ENCODE results near the gene RGS9. TPM values are rescaled to one million over a fixed set of nuclear protein-coding genes. Genes with fewer than 3 reads are reported as not detected.
"Not testable (repeated sequence)": the region's sequence is repeated elsewhere in the genome, so short reads cannot be mapped to it uniquely, and the experiment has no call there.

The RGS9 gene
- total RNA-seq, 1 donor from 2014 or later, result 1.8 TPM

DNA sequence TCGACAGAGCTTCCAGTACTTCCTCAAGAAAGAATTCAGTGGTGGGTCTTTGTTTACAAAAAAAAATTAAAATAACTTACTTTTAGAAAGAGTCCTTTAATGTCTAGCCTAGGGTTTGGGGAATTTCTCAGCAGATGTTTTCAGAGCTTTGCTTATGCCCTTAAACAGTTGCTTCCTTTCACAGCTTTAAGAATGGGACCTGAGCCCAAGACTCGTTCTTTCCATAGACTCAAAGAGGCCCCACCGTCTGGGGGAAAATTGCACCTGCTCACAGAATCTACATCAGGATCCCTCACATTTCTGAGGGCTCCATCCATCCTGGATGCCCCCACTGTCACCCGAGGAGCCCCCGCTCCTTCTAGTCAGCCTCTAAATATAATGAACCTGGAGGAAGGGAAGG, 60.0 kb downstream of the RGS9 start:
- Mint-ChIP-seq H3K27me3 (ENCODE audit: insufficient read depth) (no peaks in the 10 kb centered on the region), H3K4me1 (ENCODE audit: low read depth) (peaks cover 21% of the 10 kb centered on the region), H3K36me3 (ENCODE audit: low read depth) (no peaks in the 10 kb centered on the region), H3K9me3 (no peaks in the 10 kb centered on the region), H3K4me3 (no peak overlapping the region), H3K27ac (no peak overlapping the region)
- intact Hi-C loops (cut with micrococcal nuclease), result loop anchor here (5.0 kb wide), 1 partner anchor 35 kb away; no protein-coding TSS in a partner anchor
- DNase-seq (ENCODE audit: low spot score), result no peak

DNA sequence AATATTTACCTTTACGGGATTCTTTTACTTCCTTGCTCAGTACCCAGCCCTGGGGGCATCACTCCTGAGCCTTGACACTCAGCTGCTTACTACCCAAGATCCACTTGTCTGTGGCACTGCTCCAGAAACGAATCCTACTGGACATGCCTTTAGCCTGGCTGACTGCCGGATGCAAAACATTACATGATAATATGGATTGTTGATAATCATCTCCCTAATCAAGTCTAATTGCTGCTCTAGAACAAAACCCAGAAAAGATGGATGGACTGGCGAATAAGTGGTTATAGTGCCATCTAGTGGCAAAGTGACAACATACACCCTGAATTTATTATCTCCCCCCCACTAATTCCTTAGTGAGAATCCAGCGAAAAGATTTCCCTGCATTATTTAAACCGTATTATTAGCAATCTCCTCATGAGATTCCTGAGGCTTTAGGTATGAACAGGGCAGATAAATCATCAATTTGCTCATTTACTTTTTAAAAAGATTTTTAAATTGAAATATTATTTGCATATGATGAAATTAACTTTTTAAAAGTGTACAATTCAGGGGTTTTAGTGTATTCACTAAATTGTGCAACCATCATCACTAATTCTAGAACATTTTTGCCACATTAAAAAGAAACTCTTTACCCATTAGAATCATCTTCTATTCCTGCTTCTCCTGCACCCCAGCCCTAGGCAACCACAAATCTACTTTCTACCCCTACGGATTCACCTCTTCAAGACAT, 61.6 kb downstream of the RGS9 start:
- H3K4me3 Mint-ChIP-seq, result no peak overlapping the region
- intact Hi-C loops (cut with micrococcal nuclease), result loop anchor here (1.0 to 5.0 kb wide), 8 partner anchors 37 to 272 kb away; partner anchors contain the start of gene RGS9
- peaks cover 6% of the 10 kb centered on the region for H3K27me3 Mint-ChIP-seq (ENCODE audit: insufficient read depth)
- no peaks in the 10 kb centered on the region for H3K9me3 Mint-ChIP-seq
- H3K4me1 Mint-ChIP-seq (ENCODE audit: low read depth), result peaks cover 14% of the 10 kb centered on the region
- no peak for DNase-seq (ENCODE audit: low spot score)
- no peaks in the 10 kb centered on the region for H3K36me3 Mint-ChIP-seq (ENCODE audit: low read depth)
- peak overlapping the region; percentile 9 for H3K27ac Mint-ChIP-seq

DNA sequence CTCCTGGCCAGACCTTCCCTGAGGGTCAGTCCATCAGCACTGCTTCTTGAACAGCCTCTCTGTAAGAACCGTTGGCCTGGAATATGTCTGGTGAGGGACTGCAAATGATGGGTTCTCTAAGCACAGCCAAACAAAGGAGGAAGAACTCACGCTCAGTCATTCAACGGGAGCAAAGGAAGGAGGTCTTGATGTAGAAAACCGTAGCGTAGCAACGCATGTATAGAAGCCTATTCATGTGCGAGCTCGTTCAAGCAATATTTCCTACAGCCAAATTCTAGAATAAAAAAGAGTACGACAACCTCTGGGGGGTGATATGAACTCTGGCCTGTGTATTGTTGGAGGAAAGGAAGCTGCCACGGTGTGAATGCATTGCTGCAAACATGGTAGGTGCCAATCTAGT, 64.2 kb downstream of the RGS9 start:
- Mint-ChIP-seq H3K27me3 (ENCODE audit: insufficient read depth) (peaks cover 6% of the 10 kb centered on the region), H3K4me1 (ENCODE audit: low read depth) (peaks cover 6% of the 10 kb centered on the region), H3K4me3 (no peak overlapping the region), H3K36me3 (ENCODE audit: low read depth) (no peaks in the 10 kb centered on the region), H3K27ac (no peak overlapping the region), H3K9me3 (no peaks in the 10 kb centered on the region)
- intact Hi-C loops (cut with micrococcal nuclease), result no loop called here
- DNase-seq (ENCODE audit: low spot score), result no peak

DNA sequence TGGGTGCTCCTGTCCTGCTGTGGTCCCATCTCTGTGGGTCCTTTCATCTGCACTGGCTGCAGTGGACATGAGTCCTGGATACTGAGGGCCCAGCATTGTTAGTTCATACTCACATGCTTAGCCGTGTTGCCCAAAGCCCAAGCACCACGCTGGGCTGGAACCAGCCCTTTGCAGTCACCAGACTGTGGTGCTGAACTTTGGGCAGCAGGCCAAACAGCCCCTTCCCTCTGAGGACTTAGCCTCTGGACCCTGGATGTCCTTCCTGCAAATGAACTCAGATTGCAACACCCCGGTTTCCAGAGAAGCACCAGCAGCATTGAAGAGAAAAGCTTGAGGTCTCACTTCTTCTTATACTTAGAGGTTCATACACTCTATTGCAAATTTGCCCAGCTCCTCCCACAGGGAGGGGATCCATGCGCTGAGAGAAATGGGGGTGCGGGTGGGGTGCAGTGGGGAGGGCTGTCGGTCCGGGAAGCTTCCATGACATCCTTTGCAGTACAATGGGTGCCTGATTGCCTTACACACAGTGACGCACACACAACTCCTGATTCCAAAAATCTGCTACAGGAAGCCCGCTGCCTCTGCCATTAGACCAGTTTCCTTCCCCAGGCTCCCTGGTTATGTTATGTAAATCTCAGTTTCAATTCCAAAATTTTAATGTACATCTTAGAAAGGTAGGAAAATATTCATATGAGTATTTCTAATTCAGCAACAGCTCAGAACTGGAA, 65.8 kb downstream of the RGS9 start:
- no peaks in the 10 kb centered on the region for H3K36me3 Mint-ChIP-seq (ENCODE audit: low read depth)
- H3K27me3 Mint-ChIP-seq (ENCODE audit: insufficient read depth), result peaks cover 10% of the 10 kb centered on the region
- no peak overlapping the region for H3K27ac Mint-ChIP-seq
- H3K4me3 Mint-ChIP-seq, result no peak overlapping the region
- no peak for DNase-seq (ENCODE audit: low spot score)
- H3K4me1 Mint-ChIP-seq (ENCODE audit: low read depth), result peaks cover 14% of the 10 kb centered on the region
- intact Hi-C loops (cut with micrococcal nuclease), result no loop called here
- no peaks in the 10 kb centered on the region for H3K9me3 Mint-ChIP-seq

DNA sequence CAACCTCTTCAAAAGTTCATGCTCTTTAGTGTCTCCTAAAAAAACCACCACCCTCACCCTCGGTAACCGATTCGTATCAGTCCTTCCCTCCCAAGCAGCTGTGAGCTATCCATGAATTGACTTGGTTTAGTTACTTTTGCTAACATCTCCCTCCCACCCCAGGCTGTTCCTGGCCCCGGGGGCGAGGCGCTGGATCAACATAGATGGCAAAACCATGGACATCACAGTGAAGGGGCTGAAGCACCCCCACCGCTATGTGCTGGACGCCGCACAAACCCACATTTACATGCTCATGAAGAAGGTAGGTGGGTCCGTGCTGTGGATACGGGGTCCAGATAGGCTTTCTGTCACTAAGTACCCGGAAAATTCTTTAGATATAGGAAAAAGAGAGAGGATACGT, 66.8 kb downstream of the RGS9 start:
- Mint-ChIP-seq H3K27ac (no peak overlapping the region), H3K36me3 (ENCODE audit: low read depth) (no peaks in the 10 kb centered on the region), H3K9me3 (no peaks in the 10 kb centered on the region), H3K27me3 (ENCODE audit: insufficient read depth) (peaks cover 10% of the 10 kb centered on the region), H3K4me1 (ENCODE audit: low read depth) (peaks cover 8% of the 10 kb centered on the region), H3K4me3 (no peak overlapping the region)
- intact Hi-C loops (cut with micrococcal nuclease), result no loop called here
- no peak for DNase-seq (ENCODE audit: low spot score)

DNA sequence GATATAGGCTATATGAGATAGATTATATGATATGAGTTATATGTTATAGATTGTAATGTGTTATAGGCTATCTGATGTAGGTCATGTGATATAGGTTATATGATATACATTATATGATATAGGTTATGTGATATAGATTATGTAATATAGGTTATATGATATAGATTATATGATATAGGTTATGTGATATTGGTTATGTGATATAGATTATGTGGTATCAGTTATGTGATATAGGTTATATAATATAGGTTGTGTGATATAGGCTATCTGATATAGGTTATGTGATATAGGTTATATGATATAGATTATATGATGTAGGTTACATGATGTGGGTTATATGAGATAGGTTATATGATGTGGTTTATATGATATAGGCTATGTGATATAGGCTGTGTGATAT, 68.5 kb downstream of the RGS9 start:
- H3K27ac Mint-ChIP-seq, result no peak overlapping the region
- H3K36me3 Mint-ChIP-seq (ENCODE audit: low read depth), result no peaks in the 10 kb centered on the region
- H3K9me3 Mint-ChIP-seq, result no peaks in the 10 kb centered on the region
- peaks cover 10% of the 10 kb centered on the region for H3K27me3 Mint-ChIP-seq (ENCODE audit: insufficient read depth)
- H3K4me3 Mint-ChIP-seq, result no peak overlapping the region
- intact Hi-C loops (cut with micrococcal nuclease), result no loop called here
- peaks cover 8% of the 10 kb centered on the region for H3K4me1 Mint-ChIP-seq (ENCODE audit: low read depth)
- DNase-seq (ENCODE audit: low spot score), result no peak

DNA sequence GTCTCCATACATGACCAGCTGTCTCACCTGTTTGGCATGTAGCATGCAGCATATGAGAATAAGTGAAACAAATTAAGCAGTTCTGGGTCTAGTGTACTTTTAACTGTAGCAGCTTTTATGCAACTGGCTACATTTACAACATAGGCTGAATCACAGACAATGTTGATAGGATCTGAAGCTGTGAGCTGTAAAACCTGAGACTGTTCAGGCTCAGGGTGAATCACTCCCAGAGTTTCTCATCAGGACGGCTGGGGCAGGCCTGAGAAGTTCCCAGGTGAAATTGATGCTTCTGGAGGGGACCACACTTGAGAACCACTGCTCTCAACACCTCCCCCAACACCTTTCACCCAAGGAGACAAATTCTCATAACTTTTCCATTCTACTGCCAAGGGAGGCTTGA, 70.3 kb downstream of the RGS9 start:
- H3K9me3 Mint-ChIP-seq; intact Hi-C loops (cut with micrococcal nuclease); H3K4me1 Mint-ChIP-seq (ENCODE audit: low read depth); H3K36me3 Mint-ChIP-seq (ENCODE audit: low read depth); H3K4me3 Mint-ChIP-seq; DNase-seq (ENCODE audit: low spot score): not testable (repeated sequence)
- Mint-ChIP-seq H3K27ac (peak overlapping the region; percentile 23), H3K27me3 (ENCODE audit: insufficient read depth) (peaks cover 18% of the 10 kb centered on the region)

DNA sequence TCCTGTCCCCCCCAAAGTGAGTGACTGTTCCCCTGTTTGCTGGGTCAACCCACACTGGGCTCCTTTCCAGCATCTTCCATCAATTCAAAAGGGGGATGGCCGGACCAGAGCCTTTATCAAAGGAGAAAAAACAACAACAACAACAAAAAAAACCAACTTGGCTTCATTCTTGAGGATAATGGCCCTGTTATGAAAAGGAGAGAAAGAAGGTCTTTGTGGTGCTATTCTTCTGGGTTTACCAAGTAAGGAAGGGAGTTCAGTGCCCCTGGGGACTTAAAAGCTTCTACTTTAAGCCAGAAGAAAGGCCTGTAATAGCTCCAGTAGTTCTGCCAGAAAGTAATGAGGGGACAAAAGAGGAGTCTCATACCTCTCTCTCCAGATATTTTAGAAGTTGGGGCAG, 71.5 kb downstream of the RGS9 start:
- peaks cover 8% of the 10 kb centered on the region for H3K4me1 Mint-ChIP-seq (ENCODE audit: low read depth)
- H3K27ac Mint-ChIP-seq, result no peak overlapping the region
- H3K36me3 Mint-ChIP-seq (ENCODE audit: low read depth), result no peaks in the 10 kb centered on the region
- DNase-seq (ENCODE audit: low spot score), result no peak
- H3K27me3 Mint-ChIP-seq (ENCODE audit: insufficient read depth), result peaks cover 20% of the 10 kb centered on the region
- no peak overlapping the region for H3K4me3 Mint-ChIP-seq
- no peaks in the 10 kb centered on the region for H3K9me3 Mint-ChIP-seq
- intact Hi-C loops (cut with micrococcal nuclease), result no loop called here

DNA sequence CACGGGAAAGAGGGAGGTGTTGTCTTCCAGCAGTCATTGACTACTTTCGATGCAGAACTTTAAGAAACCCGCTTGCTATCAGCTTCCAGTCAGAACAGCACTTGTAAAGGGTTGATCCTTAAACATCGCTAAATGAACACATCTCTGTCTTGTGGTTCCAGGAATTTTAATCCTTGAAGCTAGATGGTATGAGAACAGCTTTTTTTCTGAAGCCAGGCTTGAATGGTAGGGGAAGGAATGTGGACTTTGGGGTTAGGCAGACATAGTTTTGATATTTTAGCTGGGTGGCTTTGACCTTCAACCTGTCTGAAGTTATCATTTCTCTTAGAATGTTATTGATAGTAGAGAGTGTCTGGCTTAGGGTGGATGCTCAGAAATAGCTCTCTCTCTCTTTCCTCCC, 81.1 kb downstream of the RGS9 start:
- DNase-seq (ENCODE audit: low spot score), result no peak
- no peaks in the 10 kb centered on the region for H3K36me3 Mint-ChIP-seq (ENCODE audit: low read depth)
- no peaks in the 10 kb centered on the region for H3K9me3 Mint-ChIP-seq
- H3K4me1 Mint-ChIP-seq (ENCODE audit: low read depth), result no peaks in the 10 kb centered on the region
- H3K27me3 Mint-ChIP-seq (ENCODE audit: insufficient read depth), result peaks cover 28% of the 10 kb centered on the region
- intact Hi-C loops (cut with micrococcal nuclease), result no loop called here
- H3K4me3 Mint-ChIP-seq, result no peak overlapping the region
- H3K27ac Mint-ChIP-seq, result no peak overlapping the region

DNA sequence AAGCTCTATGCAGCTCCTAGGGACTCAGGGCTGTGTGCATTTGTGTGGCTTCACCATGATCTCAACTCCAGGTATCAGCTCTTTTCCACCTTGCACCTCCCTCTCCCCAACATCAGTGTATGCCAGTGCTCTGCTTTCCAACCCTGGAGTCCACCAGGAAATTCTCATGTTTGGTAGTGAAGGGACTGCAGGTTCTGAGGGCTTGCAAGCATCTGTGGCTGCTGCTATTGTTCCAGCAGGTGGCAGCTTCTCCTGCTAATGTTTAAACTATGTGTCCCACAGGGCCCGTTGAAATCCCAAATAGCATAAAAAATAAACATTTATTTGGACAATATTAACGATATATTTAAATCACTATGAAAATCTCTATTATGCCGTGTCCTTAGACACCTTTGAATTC, 82.0 kb downstream of the RGS9 start:
- Mint-ChIP-seq H3K4me1 (ENCODE audit: low read depth) (no peaks in the 10 kb centered on the region), H3K36me3 (ENCODE audit: low read depth) (no peaks in the 10 kb centered on the region), H3K27ac (no peak overlapping the region), H3K9me3 (no peaks in the 10 kb centered on the region), H3K27me3 (ENCODE audit: insufficient read depth) (peaks cover 23% of the 10 kb centered on the region), H3K4me3 (no peak overlapping the region)
- DNase-seq (ENCODE audit: low spot score), result no peak
- intact Hi-C loops (cut with micrococcal nuclease), result no loop called here

DNA sequence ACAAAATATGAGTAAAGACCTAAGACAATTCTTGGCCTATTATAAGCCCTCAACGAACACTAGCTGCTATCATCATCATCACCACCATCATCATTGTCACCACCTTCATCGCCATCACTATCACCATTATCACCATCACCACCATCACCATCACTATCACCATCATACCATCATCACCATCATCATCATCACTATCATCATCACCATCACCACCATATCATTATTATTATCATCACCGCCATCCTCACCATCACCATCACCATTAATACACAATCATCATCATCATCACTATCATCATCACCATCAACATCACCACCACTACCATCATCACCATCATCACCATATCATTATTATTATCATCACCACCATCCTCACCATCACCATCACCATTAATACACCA, 82.5 kb downstream of the RGS9 start:
- H3K27me3 Mint-ChIP-seq (ENCODE audit: insufficient read depth), result peaks cover 20% of the 10 kb centered on the region
- H3K27ac Mint-ChIP-seq, result no peak overlapping the region
- H3K9me3 Mint-ChIP-seq, result no peaks in the 10 kb centered on the region
- no peaks in the 10 kb centered on the region for H3K36me3 Mint-ChIP-seq (ENCODE audit: low read depth)
- intact Hi-C loops (cut with micrococcal nuclease), result loop anchor here (10.0 kb wide), 1 partner anchor 695 kb away; no protein-coding TSS in a partner anchor
- H3K4me1 Mint-ChIP-seq (ENCODE audit: low read depth), result no peaks in the 10 kb centered on the region
- no peak for DNase-seq (ENCODE audit: low spot score)
- H3K4me3 Mint-ChIP-seq, result no peak overlapping the region

DNA sequence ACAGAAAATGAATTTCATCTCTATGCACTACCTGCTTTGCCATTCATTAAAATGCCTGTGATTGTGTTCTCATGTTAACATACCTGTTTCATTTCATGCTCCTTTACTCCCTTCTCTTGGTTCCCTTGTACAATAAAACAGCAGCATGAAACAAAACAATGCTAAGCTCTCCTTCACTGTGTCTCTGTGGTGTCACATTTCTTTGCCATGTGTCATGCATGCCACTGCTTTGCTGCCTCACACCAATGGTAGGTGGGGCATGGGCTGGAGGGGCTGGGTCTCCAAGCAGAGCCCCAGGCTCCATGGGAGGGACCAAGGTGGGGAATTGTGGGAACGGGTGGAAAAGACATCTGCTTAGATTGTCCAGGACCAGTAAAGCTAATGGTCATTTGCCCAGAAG, 83.6 kb downstream of the RGS9 start:
- no peak for DNase-seq (ENCODE audit: low spot score)
- no peak overlapping the region for H3K4me3 Mint-ChIP-seq
- no peaks in the 10 kb centered on the region for H3K9me3 Mint-ChIP-seq
- no peak overlapping the region for H3K27ac Mint-ChIP-seq
- H3K36me3 Mint-ChIP-seq (ENCODE audit: low read depth), result peaks cover 1% of the 10 kb centered on the region
- H3K27me3 Mint-ChIP-seq (ENCODE audit: insufficient read depth), result peaks cover 18% of the 10 kb centered on the region
- H3K4me1 Mint-ChIP-seq (ENCODE audit: low read depth), result no peaks in the 10 kb centered on the region
- intact Hi-C loops (cut with micrococcal nuclease), result loop anchor here (10.0 kb wide), 1 partner anchor 694 kb away; no protein-coding TSS in a partner anchor

DNA sequence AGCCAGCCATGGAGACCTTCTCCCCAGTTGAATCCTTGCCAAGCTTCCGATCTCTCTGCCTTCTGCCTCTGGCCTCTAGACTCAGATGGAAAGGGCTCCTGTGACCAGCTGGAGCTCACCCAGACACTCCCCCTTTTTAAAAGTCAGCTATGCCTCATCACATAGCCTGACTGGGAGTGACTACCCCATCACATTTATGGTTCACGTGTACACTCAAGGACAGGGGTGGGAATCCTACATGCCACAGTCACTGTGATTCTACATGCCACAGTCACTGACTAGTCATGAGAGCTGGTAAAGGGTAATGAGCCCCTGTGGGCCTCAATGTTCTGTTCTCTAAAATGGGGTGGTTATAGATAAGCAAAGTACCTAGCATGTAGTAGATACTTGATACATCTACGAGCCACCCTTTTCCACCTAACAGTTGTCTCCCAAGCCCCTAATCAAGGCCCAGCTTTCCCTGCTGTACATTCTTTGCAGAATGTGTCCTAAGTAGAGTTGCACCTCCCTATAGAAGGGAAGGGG, 85.1 kb downstream of the RGS9 start:
- no peak overlapping the region for H3K4me3 Mint-ChIP-seq
- DNase-seq (ENCODE audit: low spot score), result no peak
- intact Hi-C loops (cut with micrococcal nuclease), result loop anchor here (10.0 kb wide), 1 partner anchor 693 kb away; no protein-coding TSS in a partner anchor
- peaks cover 1% of the 10 kb centered on the region for H3K36me3 Mint-ChIP-seq (ENCODE audit: low read depth)
- H3K27me3 Mint-ChIP-seq (ENCODE audit: insufficient read depth), result peaks cover 22% of the 10 kb centered on the region
- H3K9me3 Mint-ChIP-seq, result no peaks in the 10 kb centered on the region
- no peak overlapping the region for H3K27ac Mint-ChIP-seq
- no peaks in the 10 kb centered on the region for H3K4me1 Mint-ChIP-seq (ENCODE audit: low read depth)
